Chondrocyte (in vitro differentiated cells): ENCODE measurements around the gene CLIC1. TPM values are rescaled to one million over a fixed set of nuclear protein-coding genes. Genes with fewer than 3 reads are reported as not detected.

Experiments used
- DNase-seq: peaks from one replicate; pipeline ENCODE4 v3.0.0; 2021; ENCODE audit warnings: mixed read lengths, low spot score
- H3K27ac Mint-ChIP-seq: one replicate; pipeline ENCODE4 v1.8.0; 2021; ENCODE audit warnings: mild to moderate bottlenecking, moderate library complexity, mixed read lengths; ENCODE audit not compliant: unreplicated experiment
- H3K27me3 Mint-ChIP-seq: 2 replicates; pipeline ENCODE4 v1.8.0; 2021; ENCODE audit warnings: low read depth, mixed read lengths
- H3K36me3 Mint-ChIP-seq: 2 replicates; pipeline ENCODE4 v1.8.0; 2021; ENCODE audit warnings: low read depth, mixed read lengths
- H3K4me1 Mint-ChIP-seq: 2 replicates; pipeline ENCODE4 v1.8.0; 2021; ENCODE audit warnings: low read depth, mild to moderate bottlenecking, mixed read lengths
- H3K4me3 Mint-ChIP-seq: one replicate; pipeline ENCODE4 v1.8.0; 2021; ENCODE audit warnings: mild to moderate bottlenecking, moderate library complexity, mixed read lengths; ENCODE audit not compliant: unreplicated experiment
- H3K9me3 Mint-ChIP-seq: 2 replicates; pipeline ENCODE4 v1.8.0; 2021; ENCODE audit warnings: low read depth, mixed read lengths
- CTCF ChIP-seq: fragments of 200-600 bp; sonication (generic); IDR thresholded peaks from 2 replicates; pipeline ENCODE4 v1.5.0; 2021; ENCODE audit warnings: antibody characterized with exemption, mild to moderate bottlenecking, moderate library complexity
- total RNA-seq: library from RNA; stranded (reverse); gene quantifications from 3 replicates; pipeline ENCODE4 v1.2.1, GENCODE V29; 2021

The CLIC1 gene
- total RNA-seq, 1 donor from 2014 or later, result 317 TPM

- H3K27ac Mint-ChIP-seq, result peak within 1 kb of the TSS; percentile 17
These were observed 12.9 kb downstream of the CLIC1 start, which contains the start of gene MPIG6B for GRCh38 chr6:31723245-31723979. Gene MPIG6B, plus strand, starts transcription at chr6:31723373. Its CDS starts 11 bp downstream, at chr6:31723384.

GRCh38 chr6:31722173-31722572, 14.2 kb downstream of the CLIC1 start:
- Mint-ChIP-seq H3K9me3 (no peaks in the 10 kb centered on the region), H3K36me3 (peaks cover 17% of the 10 kb centered on the region), H3K27me3 (no peaks in the 10 kb centered on the region), H3K4me3 (no peak overlapping the region), H3K27ac (no peak overlapping the region), H3K4me1 (no peaks in the 10 kb centered on the region)
- DNase-seq, result no peak
- TF ChIP-seq CTCF, result no peak

More at GRCh38 chr6:31723245-31723979, 12.9 kb downstream of the CLIC1 start, which contains the start of gene MPIG6B:
- H3K36me3 Mint-ChIP-seq, result peaks cover 22% of the 10 kb centered on the region
- H3K9me3 Mint-ChIP-seq, result no peaks in the 10 kb centered on the region
- H3K4me3 Mint-ChIP-seq, result no peak within 1 kb of the TSS
- DNase-seq, result no peak
- no peak for TF ChIP-seq CTCF
- H3K4me1 Mint-ChIP-seq, result no peaks in the 10 kb centered on the region
- H3K27me3 Mint-ChIP-seq, result no peaks in the 10 kb centered on the region

- Mint-ChIP-seq H3K36me3 (peaks cover 11% of the 10 kb centered on the region), H3K4me1 (no peaks in the 10 kb centered on the region), H3K9me3 (no peaks in the 10 kb centered on the region), H3K4me3 (no peak within 1 kb of the TSS), H3K27me3 (no peaks in the 10 kb centered on the region), H3K27ac (no peak within 1 kb of the TSS)
- no peak for TF ChIP-seq CTCF
- DNase-seq, result no peak
These were observed 14.8 kb downstream of the CLIC1 start, which contains the start of gene LY6G6C for GRCh38 chr6:31721351-31722020. Gene LY6G6C, minus strand, starts transcription at chr6:31721746. Its CDS starts 67 bp downstream, at chr6:31721679.

- H3K27me3 Mint-ChIP-seq, result no peaks in the 10 kb centered on the region
- DNase-seq, result no peak
- peaks cover 2% of the 10 kb centered on the region for H3K36me3 Mint-ChIP-seq
- H3K4me3 Mint-ChIP-seq, result no peak overlapping the region
- H3K27ac Mint-ChIP-seq, result no peak overlapping the region
- H3K9me3 Mint-ChIP-seq, result no peaks in the 10 kb centered on the region
- H3K4me1 Mint-ChIP-seq, result no peaks in the 10 kb centered on the region
- TF ChIP-seq CTCF, result no peak
These were observed 16.0 kb downstream of the CLIC1 start for GRCh38 chr6:31720196-31720770.

- H3K4me3 Mint-ChIP-seq, result no peak overlapping the region
- no peaks in the 10 kb centered on the region for H3K27me3 Mint-ChIP-seq
- TF ChIP-seq CTCF, result no peak
- no peaks in the 10 kb centered on the region for H3K36me3 Mint-ChIP-seq
- DNase-seq, result no peak
- no peaks in the 10 kb centered on the region for H3K4me1 Mint-ChIP-seq
- H3K27ac Mint-ChIP-seq, result no peak overlapping the region
- H3K9me3 Mint-ChIP-seq, result no peaks in the 10 kb centered on the region
These were observed 17.3 kb downstream of the CLIC1 start for GRCh38 chr6:31719001-31719400.
